Measurements from ENCODE around the gene PRPF39.

- TF ChIP-seq RAD21 (IDR thresholded peaks at IDR 0.05; ENCODE audit: low read depth), result no peak
- TF ChIP-seq FOXM1 (IDR thresholded peaks at IDR 0.05; ENCODE audit: borderline replicate concordance, low read depth), result no peak
- no peak for TF ChIP-seq CEBPB (IDR thresholded peaks at IDR 0.05)
- no peak for TF ChIP-seq EP300 (IDR thresholded peaks at IDR 0.05; ENCODE audit: borderline replicate concordance)
- TF ChIP-seq, protein P1, sequence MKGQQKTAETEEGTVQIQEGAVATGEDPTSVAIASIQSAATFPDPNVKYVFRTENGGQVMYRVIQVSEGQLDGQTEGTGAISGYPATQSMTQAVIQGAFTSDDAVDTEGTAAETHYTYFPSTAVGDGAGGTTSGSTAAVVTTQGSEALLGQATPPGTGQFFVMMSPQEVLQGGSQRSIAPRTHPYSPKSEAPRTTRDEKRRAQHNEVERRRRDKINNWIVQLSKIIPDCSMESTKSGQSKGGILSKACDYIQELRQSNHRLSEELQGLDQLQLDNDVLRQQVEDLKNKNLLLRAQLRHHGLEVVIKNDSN (IDR thresholded peaks at IDR 0.05), result no peak
- TF ChIP-seq REST (IDR thresholded peaks at IDR 0.05; ENCODE audit: low read depth), result no peak
- no peak for TF ChIP-seq MAX (IDR thresholded peaks at IDR 0.05)
- TF ChIP-seq YY1 (IDR thresholded peaks at IDR 0.05; ENCODE audit: low read depth), result no peak
- no peak for TF ChIP-seq TAF1 (IDR thresholded peaks at IDR 0.05; ENCODE audit: low read depth)
These were observed 11.8 kb upstream of the PRPF39 start for GRCh38 chr14:45072126-45072525.
